Measurements from ENCODE around the gene TTR. TPM values are rescaled to one million over a fixed set of nuclear protein-coding genes. Genes with fewer than 3 reads are reported as not detected.

Gene TTR
- total and polyA plus RNA-seq, 2 donors (not counting 1 experiment from before 2014, with no cell fraction given) = not detected

- Histone ChIP-seq H4K20me1 (ENCODE audit: control insufficient read depth, extremely low read depth, insufficient read depth, low read length) (no peaks in the 10 kb centered on the region), H3K27ac (ENCODE audit: insufficient read depth, low read length) (no peak overlapping the region), H3K79me2 (ENCODE audit: control insufficient read depth, insufficient read depth, low read length) (no peaks in the 10 kb centered on the region), H2AFZ (ENCODE audit: low read length) (no peak overlapping the region), H3K36me3 (ENCODE audit: control insufficient read depth, insufficient read depth, low read length) (no peaks in the 10 kb centered on the region), H3K4me2 (ENCODE audit: extremely low read depth, insufficient read depth, low read length) (no peak overlapping the region), H3K4me3 (replicated peaks in 1 of 4; ENCODE audit: control extremely low read depth in 1 of 4, insufficient read depth in 1 of 4, low read depth in 3 of 4, low read length in 4 of 4) (no peak overlapping the region), H3K9me3 (ENCODE audit: control insufficient read depth, insufficient read depth, low read depth, low read length) (no peaks in the 10 kb centered on the region), H3K4me1 (ENCODE audit: control insufficient read depth, extremely low read depth, insufficient read depth, low read length) (no peaks in the 10 kb centered on the region), H3K27me3 (ENCODE audit: control insufficient read depth, insufficient read depth, low read length) (no peaks in the 10 kb centered on the region), H3K9ac (ENCODE audit: insufficient read depth, low read length) (no peak overlapping the region)
- TF ChIP-seq EZH2 (IDR thresholded peaks at IDR 0.05; ENCODE audit: low read length, missing control alignments) = no peak
- TF ChIP-seq, protein P1, sequence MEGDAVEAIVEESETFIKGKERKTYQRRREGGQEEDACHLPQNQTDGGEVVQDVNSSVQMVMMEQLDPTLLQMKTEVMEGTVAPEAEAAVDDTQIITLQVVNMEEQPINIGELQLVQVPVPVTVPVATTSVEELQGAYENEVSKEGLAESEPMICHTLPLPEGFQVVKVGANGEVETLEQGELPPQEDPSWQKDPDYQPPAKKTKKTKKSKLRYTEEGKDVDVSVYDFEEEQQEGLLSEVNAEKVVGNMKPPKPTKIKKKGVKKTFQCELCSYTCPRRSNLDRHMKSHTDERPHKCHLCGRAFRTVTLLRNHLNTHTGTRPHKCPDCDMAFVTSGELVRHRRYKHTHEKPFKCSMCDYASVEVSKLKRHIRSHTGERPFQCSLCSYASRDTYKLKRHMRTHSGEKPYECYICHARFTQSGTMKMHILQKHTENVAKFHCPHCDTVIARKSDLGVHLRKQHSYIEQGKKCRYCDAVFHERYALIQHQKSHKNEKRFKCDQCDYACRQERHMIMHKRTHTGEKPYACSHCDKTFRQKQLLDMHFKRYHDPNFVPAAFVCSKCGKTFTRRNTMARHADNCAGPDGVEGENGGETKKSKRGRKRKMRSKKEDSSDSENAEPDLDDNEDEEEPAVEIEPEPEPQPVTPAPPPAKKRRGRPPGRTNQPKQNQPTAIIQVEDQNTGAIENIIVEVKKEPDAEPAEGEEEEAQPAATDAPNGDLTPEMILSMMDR (conservative IDR thresholded peaks at IDR 0.05 in 1 of 2, IDR thresholded peaks at IDR 0.05 in 1 of 2; ENCODE audit: low read depth in 1 of 2, low read length in 2 of 2) = no peak
- no peak for DNase-seq (ENCODE audit: low read depth in 2 of 2)
Measured at GRCh38 chr18:31554776-31555175, 36.9 kb upstream of the TTR start.

DNA sequence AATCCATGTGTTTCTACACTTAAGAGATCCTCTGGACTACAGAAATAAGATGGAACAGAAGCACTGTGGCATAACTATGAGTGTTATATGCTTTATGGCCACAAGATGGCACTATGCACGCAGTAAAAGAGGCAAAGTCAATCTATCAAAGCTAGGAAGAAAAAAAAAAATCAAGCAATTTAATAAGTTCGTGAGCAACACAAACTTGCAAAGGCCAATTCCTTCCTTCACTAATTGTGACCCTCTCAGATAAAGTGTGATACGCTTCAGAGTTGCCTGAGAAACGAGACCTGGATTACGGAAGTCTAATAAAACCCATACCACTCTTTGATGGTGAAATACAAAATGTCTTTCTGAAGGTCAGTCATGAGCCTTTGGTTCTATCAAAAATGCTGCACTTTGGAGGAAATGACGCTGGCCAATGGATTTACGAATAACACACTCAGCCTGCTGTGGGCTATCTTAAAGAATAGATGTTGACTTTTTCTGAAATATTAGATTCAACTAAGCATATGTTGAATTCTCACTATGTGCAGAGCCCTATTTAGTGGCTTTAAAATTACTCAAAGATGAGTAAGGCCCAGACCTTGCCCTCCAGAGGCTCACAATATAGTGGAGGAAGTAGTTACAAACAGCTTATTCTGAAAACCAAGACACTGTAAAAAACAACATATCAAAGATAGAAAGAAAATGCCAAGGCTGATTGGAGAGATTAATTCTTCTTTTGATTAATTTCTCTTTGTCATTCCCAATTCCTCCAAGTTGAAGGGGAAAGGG lies 35.5 kb upstream of the TTR start:
- Histone ChIP-seq H3K4me2 (ENCODE audit: extremely low read depth, insufficient read depth, low read length) (no peak overlapping the region), H4K20me1 (ENCODE audit: control insufficient read depth, extremely low read depth, insufficient read depth, low read length) (no peaks in the 10 kb centered on the region), H2AFZ (ENCODE audit: low read length) (no peak overlapping the region), H3K79me2 (ENCODE audit: control insufficient read depth, insufficient read depth, low read length) (no peaks in the 10 kb centered on the region), H3K27me3 (ENCODE audit: control insufficient read depth, insufficient read depth, low read length) (no peaks in the 10 kb centered on the region), H3K9ac (ENCODE audit: insufficient read depth, low read length) (no peak overlapping the region), H3K4me3 (replicated peaks in 1 of 4; ENCODE audit: control extremely low read depth in 1 of 4, insufficient read depth in 1 of 4, low read depth in 3 of 4, low read length in 4 of 4) (peak overlapping the region in 1 of 4 experiments; percentile 22), H3K36me3 (ENCODE audit: control insufficient read depth, insufficient read depth, low read length) (no peaks in the 10 kb centered on the region), H3K4me1 (ENCODE audit: control insufficient read depth, extremely low read depth, insufficient read depth, low read length) (no peaks in the 10 kb centered on the region), H3K9me3 (ENCODE audit: control insufficient read depth, insufficient read depth, low read depth, low read length) (no peaks in the 10 kb centered on the region), H3K27ac (ENCODE audit: insufficient read depth, low read length) (no peak overlapping the region)
- TF ChIP-seq, protein P1 (conservative IDR thresholded peaks at IDR 0.05 in 1 of 2, IDR thresholded peaks at IDR 0.05 in 1 of 2; ENCODE audit: low read depth in 1 of 2, low read length in 2 of 2) = peak; percentile 68 to 78
- no peak for TF ChIP-seq EZH2 (IDR thresholded peaks at IDR 0.05; ENCODE audit: low read length, missing control alignments)
- DNase-seq (ENCODE audit: low read depth in 2 of 2) = peak; percentile 56 to 83

DNA sequence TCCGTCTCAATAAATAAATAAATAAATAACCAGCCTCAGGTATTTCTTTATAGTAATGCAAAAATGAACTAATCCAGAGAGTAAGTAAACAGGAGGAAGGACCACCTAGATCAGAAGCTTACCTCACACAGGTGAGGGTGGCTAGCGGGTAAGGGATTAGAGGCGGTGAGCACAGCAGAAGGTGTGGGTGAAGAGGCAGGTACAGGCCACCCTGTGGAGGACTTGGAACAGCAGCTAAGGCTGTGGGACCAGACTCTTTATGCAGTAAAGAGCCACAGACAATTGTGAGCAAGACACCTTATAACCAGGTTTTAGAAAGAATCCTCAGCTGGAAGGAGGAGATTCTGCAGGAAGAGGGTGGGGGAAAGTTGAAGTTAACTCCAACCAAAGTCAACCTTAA lies 34.2 kb upstream of the TTR start:
- TF ChIP-seq, protein P1 (conservative IDR thresholded peaks at IDR 0.05 in 1 of 2, IDR thresholded peaks at IDR 0.05 in 1 of 2; ENCODE audit: low read depth in 1 of 2, low read length in 2 of 2) = no peak
- TF ChIP-seq EZH2 (IDR thresholded peaks at IDR 0.05; ENCODE audit: low read length, missing control alignments) = no peak
- Histone ChIP-seq H3K79me2 (ENCODE audit: control insufficient read depth, insufficient read depth, low read length) (no peaks in the 10 kb centered on the region), H3K36me3 (ENCODE audit: control insufficient read depth, insufficient read depth, low read length) (no peaks in the 10 kb centered on the region), H3K9ac (ENCODE audit: insufficient read depth, low read length) (no peak overlapping the region), H4K20me1 (ENCODE audit: control insufficient read depth, extremely low read depth, insufficient read depth, low read length) (no peaks in the 10 kb centered on the region), H3K4me2 (ENCODE audit: extremely low read depth, insufficient read depth, low read length) (no peak overlapping the region), H3K9me3 (ENCODE audit: control insufficient read depth, insufficient read depth, low read depth, low read length) (no peaks in the 10 kb centered on the region), H2AFZ (ENCODE audit: low read length) (no peak overlapping the region), H3K4me3 (replicated peaks in 1 of 4; ENCODE audit: control extremely low read depth in 1 of 4, insufficient read depth in 1 of 4, low read depth in 3 of 4, low read length in 4 of 4) (no peak overlapping the region), H3K27me3 (ENCODE audit: control insufficient read depth, insufficient read depth, low read length) (no peaks in the 10 kb centered on the region), H3K27ac (ENCODE audit: insufficient read depth, low read length) (no peak overlapping the region), H3K4me1 (ENCODE audit: control insufficient read depth, extremely low read depth, insufficient read depth, low read length) (no peaks in the 10 kb centered on the region)
- DNase-seq (ENCODE audit: low read depth in 2 of 2) = no peak
